Spleen (tissue), 11 donors: Measurements from ENCODE around the gene PPP3CA. TPM values are rescaled to one million over a fixed set of nuclear protein-coding genes. Genes with fewer than 3 reads are reported as not detected.

Experiments
- DNase-seq: peaks from one replicate; pipeline ENCODE4 v3.0.0-alpha.2; 2020
- H3K27ac ChIP-seq, 8 donors: fragments of 200-600 bp; sonication (generic) in 7 of 8; 1 replicate in 4 of 8; 2 replicates in 4 of 8; pipeline versions ENCODE4 v1.5.0 to v1.8.0; 2016 to 2021; ENCODE audit warnings: inconsistent platforms in 4 of 8, mild to moderate bottlenecking in 4 of 8, moderate library complexity in 1 of 8
- H3K27me3 ChIP-seq, 7 donors: fragments of 200-600 bp; sonication (generic) in 6 of 7; replicated peaks in 1 of 7; 1 replicate in 4 of 7; 2 replicates in 3 of 7; pipeline versions ENCODE4 v1.5.0 to v1.8.0; 2016 to 2021; ENCODE audit warnings: inconsistent platforms in 3 of 7, mild to moderate bottlenecking in 1 of 7
- H3K36me3 ChIP-seq, 6 donors: fragments of 200-600 bp; sonication (generic) in 5 of 6; 1 replicate in 4 of 6; 2 replicates in 2 of 6; pipeline versions ENCODE4 v1.5.0 to v1.8.0; 2016 to 2021; ENCODE audit warnings: inconsistent platforms in 2 of 6
- H3K4me1 ChIP-seq, 6 donors: fragments of 200-600 bp; sonication (generic) in 5 of 6; 1 replicate in 3 of 6; 2 replicates in 3 of 6; pipeline versions ENCODE4 v1.5.0 to v1.8.0; 2016 to 2021; ENCODE audit warnings: inconsistent platforms in 3 of 6
- H3K4me3 ChIP-seq, 8 donors: fragments of 200-600 bp; sonication (generic) in 7 of 8; 1 replicate in 4 of 8; 2 replicates in 4 of 8; pipeline versions ENCODE4 v1.5.0 to v1.8.0; 2016 to 2021; ENCODE audit warnings: inconsistent platforms in 4 of 8, mild to moderate bottlenecking in 4 of 8, moderate library complexity in 2 of 8
- H3K9me3 ChIP-seq, 8 donors: fragments of 200-600 bp; sonication (generic) in 7 of 8; 1 replicate in 4 of 8; 2 replicates in 4 of 8; pipeline versions ENCODE4 v1.5.0 to v1.8.0; 2016 to 2021; ENCODE audit warnings: inconsistent platforms in 4 of 8
- POLR2A ChIP-seq, 3 donors: fragments of 450-650 bp; IDR thresholded peaks; one replicate each; pipeline ENCODE4 v1.5.1; 2017; ENCODE audit warnings: antibody characterized with exemption in 3 of 3, mild to moderate bottlenecking in 1 of 3
- POLR2AphosphoS5 ChIP-seq, 3 donors: sonication (generic); formaldehyde crosslinking; IDR thresholded peaks; one replicate each; pipeline ENCODE4 v1.5.1; 2017; ENCODE audit warnings: antibody characterized with exemption in 3 of 3
- WGBS, 5 donors: extraction: QIAGEN DNeasy Blood & Tissue Kit in 3 of 5; methylation state at CpG; one replicate each; pipeline versions ENCODE4 v1.1.5 to v1.1.7; 2013 to 2018; 5-methylcytosine and 5-hydroxymethylcytosine counted together
- intact Hi-C: fragments of 100-400 bp; cut with DNase I; formaldehyde crosslinking; loops from one replicate; pipeline ENCODE4 v1.15.0; 2023; ENCODE audit warnings: low total_unique reads
- polyA plus RNA-seq, 3 donors: library from polyadenylated mRNA; stranded (reverse); fragments of 200-250 nt; gene quantifications; one replicate each; pipeline ENCODE4 v1.2.1, GENCODE V29; 2013
- total RNA-seq, 7 donors: library from RNA; depleted of rRNA in 3 of 7; stranded (reverse); fragments of >200 nt in 3 of 7; fragmentation: NEBNext Ultra II Directional in 4 of 7; extraction: Animal tissue kit (Norgen Biotek cat#: 25700) in 4 of 7; gene quantifications; one replicate each; pipeline versions ENCODE4 v1.1.0 to v1.2.1, GENCODE V29; 2016 to 2021
- TF ChIP-seq, protein P1 (sequence below), 11 experiments: fragments of 200-600 bp in 7 of 11; fragments of 450-650 bp in 4 of 11; sonication (generic) in 4 of 11; IDR thresholded peaks in 8 of 11; conservative IDR thresholded peaks in 3 of 11; 1 replicate in 7 of 11; 2 replicates in 4 of 11; pipeline versions ENCODE4 v1.4.0 to v1.8.0; 2016 to 2021; ENCODE audit warnings: antibody characterized with exemption in 11 of 11, inconsistent platforms in 4 of 11, mild to moderate bottlenecking in 1 of 11
- donor health status: healthy with polysubstance abuse.
- donor health status: DM: no; HTN: no; CAD: no; lungs with moderate emphysema.
- donor health status: DM: no; HTN: no; CAD: no.
- donor health status: Bipolar disorder and iron deficiency.
- donor health status: healthy.
- donor health status: DM: no; HTN: no; CAD: no.
- donor health status: DM: yes; HTN: yes; CAD: no.

The PPP3CA gene
- total and polyA plus RNA-seq, 10 donors = 15.5 to 50.0 (median 39.6) TPM

DNA sequence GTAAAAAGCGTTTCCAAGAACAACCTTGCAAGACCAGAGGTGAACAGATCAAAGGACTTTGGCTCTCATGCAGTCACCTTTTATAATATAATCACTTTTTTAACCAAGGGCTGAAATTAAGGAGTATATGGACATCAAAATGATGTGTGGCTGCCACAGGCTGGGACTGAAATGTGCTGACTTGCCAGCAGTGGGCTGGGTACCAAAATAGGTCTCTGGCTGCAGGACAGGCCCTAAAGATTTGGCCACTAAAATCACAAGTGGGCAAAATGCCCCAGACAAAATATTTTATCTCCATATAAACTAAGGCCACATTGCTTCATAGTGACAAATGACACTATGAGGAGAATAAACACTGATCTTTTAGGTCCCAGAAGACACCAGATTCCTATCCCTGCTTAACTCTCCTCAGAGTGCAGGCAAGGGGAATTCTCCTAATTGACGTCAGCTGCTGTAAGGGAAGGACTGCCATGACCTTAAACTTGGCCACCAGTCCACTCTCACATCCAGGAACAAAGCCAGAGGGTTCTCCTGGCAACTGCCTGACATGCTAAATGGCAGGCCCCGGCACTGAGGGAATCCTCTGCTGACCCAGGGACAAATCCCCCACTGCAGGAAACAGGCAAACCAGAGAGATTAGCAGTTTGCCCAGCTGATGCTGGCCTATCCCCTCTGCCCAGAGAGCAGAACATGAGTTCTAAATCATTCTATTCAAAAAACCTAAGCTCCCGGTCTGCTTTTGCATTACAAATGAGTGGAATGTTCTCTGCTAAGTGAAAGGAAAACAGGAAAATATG is 155.8 kb downstream of the PPP3CA start:
- Histone ChIP-seq H3K27me3 (no peaks in the 10 kb centered on the region), H3K9me3 (no peaks in the 10 kb centered on the region), H3K27ac (peak overlapping the region in 7 of 8 donors; percentile 42 to 74 (median 58)), H3K4me1 (peaks cover 2 to 47% (median 18%) of the 10 kb centered on the region in 6 donors), H3K36me3 (peaks cover 0 to 28% (median 0%) of the 10 kb centered on the region in 6 donors), H3K4me3 (no peak overlapping the region)
- intact Hi-C loops = loop anchor here (10.0 kb wide), 1 partner anchor 153 kb away; the partner anchor contains the start of gene PPP3CA
- WGBS, 5 donors = 55 to 76% (median 59%) methylated on average over 4 of the region's 4 CpGs
- DNase-seq = peak; percentile 80
- TF ChIP-seq, protein P1, sequence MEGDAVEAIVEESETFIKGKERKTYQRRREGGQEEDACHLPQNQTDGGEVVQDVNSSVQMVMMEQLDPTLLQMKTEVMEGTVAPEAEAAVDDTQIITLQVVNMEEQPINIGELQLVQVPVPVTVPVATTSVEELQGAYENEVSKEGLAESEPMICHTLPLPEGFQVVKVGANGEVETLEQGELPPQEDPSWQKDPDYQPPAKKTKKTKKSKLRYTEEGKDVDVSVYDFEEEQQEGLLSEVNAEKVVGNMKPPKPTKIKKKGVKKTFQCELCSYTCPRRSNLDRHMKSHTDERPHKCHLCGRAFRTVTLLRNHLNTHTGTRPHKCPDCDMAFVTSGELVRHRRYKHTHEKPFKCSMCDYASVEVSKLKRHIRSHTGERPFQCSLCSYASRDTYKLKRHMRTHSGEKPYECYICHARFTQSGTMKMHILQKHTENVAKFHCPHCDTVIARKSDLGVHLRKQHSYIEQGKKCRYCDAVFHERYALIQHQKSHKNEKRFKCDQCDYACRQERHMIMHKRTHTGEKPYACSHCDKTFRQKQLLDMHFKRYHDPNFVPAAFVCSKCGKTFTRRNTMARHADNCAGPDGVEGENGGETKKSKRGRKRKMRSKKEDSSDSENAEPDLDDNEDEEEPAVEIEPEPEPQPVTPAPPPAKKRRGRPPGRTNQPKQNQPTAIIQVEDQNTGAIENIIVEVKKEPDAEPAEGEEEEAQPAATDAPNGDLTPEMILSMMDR (IDR thresholded peaks at IDR 0.05 in 8 of 11, conservative IDR thresholded peaks at IDR 0.05 in 3 of 11) = no peak
- peak in 2 of 3 donors; percentile 67 to 83 for TF ChIP-seq POLR2AphosphoS5 (IDR thresholded peaks at IDR 0.05)
- no peak for TF ChIP-seq POLR2A (IDR thresholded peaks at IDR 0.05)

DNA sequence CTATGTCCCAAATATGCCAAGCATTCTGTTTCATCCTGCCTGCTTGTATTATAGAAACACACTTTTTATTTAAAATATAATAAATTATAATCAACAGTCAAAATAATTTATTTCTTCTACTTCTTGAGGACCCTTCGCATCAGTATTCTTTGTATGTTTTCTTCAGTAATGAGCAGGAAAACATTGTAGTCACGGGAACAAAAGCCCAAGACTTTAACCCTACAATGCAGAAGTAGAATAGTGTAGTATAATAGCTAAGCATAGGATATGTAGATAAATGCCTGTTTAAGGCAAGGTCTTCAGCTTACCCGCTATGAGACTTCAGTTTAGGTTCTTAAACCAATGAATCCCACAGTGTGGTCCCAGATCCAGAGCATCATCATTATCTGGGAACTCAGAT is 156.6 kb downstream of the PPP3CA start:
- intact Hi-C loops = loop anchor here (10.0 kb wide), 1 partner anchor 154 kb away; the partner anchor contains the start of gene PPP3CA
- peaks cover 0 to 27% (median 0%) of the 10 kb centered on the region in 6 donors for H3K36me3 ChIP-seq
- no peak overlapping the region for H3K4me3 ChIP-seq
- H3K9me3 ChIP-seq = no peaks in the 10 kb centered on the region
- no peaks in the 10 kb centered on the region for H3K27me3 ChIP-seq
- H3K4me1 ChIP-seq = peaks cover 2 to 53% (median 18%) of the 10 kb centered on the region in 6 donors
- H3K27ac ChIP-seq = peak overlapping the region in 6 of 8 donors; percentile 42 to 74 (median 60)
- no peak for DNase-seq
- 91 to 98% (median 95%) methylated on average over 3 of the region's 3 CpGs for WGBS, 5 donors
- TF ChIP-seq POLR2AphosphoS5 (IDR thresholded peaks at IDR 0.05) (no peak), POLR2A (IDR thresholded peaks at IDR 0.05) (no peak)
- TF ChIP-seq, protein P1 (IDR thresholded peaks at IDR 0.05 in 8 of 11, conservative IDR thresholded peaks at IDR 0.05 in 3 of 11) = no peak

DNA sequence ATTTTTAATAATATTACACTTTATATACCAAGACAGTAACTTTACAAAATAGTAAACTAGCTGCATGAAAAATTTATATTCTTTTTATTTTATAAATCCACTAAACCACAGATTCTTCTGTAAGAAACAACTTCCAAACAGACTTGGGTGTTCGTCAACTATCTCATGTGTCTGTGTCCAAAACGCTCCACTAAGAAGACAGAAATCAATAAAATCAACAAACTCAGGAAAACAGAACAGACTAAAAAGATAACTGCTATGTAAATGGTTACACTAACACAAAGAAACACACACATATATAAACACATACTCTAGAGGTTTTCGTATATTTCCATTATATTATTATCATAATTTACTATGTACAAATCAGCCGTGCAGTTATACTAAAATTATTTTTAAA is 158.4 kb downstream of the PPP3CA start:
- no peak for DNase-seq
- intact Hi-C loops = no loop called here
- 93 to 98% (median 97%) methylated on average over 4 of the region's 4 CpGs for whole genome bisulfite sequencing, 5 donors
- Histone ChIP-seq H3K36me3 (peaks cover 0 to 10% (median 0%) of the 10 kb centered on the region in 6 donors), H3K9me3 (no peaks in the 10 kb centered on the region), H3K27ac (no peak overlapping the region), H3K27me3 (no peaks in the 10 kb centered on the region), H3K4me1 (peaks cover 2 to 64% (median 18%) of the 10 kb centered on the region in 6 donors), H3K4me3 (no peak overlapping the region)
- no peak for TF ChIP-seq POLR2AphosphoS5 (IDR thresholded peaks at IDR 0.05)
- no peak for TF ChIP-seq POLR2A (IDR thresholded peaks at IDR 0.05)
- TF ChIP-seq, protein P1 (IDR thresholded peaks at IDR 0.05 in 8 of 11, conservative IDR thresholded peaks at IDR 0.05 in 3 of 11) = no peak

DNA sequence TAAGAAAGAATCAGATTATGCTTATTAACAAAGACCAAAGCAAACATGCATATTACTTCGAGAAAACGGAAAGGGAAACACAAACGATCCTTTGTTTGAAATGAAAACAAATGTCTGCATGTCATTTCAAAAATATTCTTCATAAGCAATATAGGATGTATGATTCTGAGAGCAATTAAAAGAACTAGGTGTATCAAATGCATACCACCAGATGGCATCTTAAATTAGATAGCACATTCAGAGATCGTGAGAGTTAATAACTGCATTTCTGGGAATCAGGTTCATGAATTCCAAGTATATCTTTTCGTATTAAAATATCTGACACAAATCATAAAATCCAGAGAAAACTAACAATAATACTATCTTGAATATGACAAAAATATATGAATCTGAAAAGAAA is 159.5 kb downstream of the PPP3CA start:
- Histone ChIP-seq H3K4me3 (no peak overlapping the region), H3K9me3 (no peaks in the 10 kb centered on the region), H3K36me3 (peaks cover 0 to 4% (median 0%) of the 10 kb centered on the region in 6 donors), H3K4me1 (peaks cover 2 to 69% (median 18%) of the 10 kb centered on the region in 6 donors), H3K27ac (no peak overlapping the region), H3K27me3 (no peaks in the 10 kb centered on the region)
- no peak for TF ChIP-seq POLR2AphosphoS5 (IDR thresholded peaks at IDR 0.05)
- no peak for TF ChIP-seq POLR2A (IDR thresholded peaks at IDR 0.05)
- TF ChIP-seq, protein P1 (IDR thresholded peaks at IDR 0.05 in 8 of 11, conservative IDR thresholded peaks at IDR 0.05 in 3 of 11) = peak in 3 of 11 experiments; percentile 15 to 20 (median 16)
- 53 to 71% (median 63%) methylated on average over 5 of the region's 5 CpGs for WGBS, 5 donors
- intact Hi-C loops = no loop called here
- DNase-seq = no peak
